Right lung (tissue), 5 donors: ENCODE data around the gene KIAA0040. TPM values are rescaled to one million over a fixed set of nuclear protein-coding genes. Genes with fewer than 3 reads are reported as not detected.

Experiments used
- DNase-seq, 2 donors: peaks; one replicate each; pipeline ENCODE4 v3.0.0-alpha.2; 2013
- polyA plus RNA-seq, 5 donors: library from polyadenylated mRNA; unstranded; fragments of 120-200 nt; gene quantifications; one replicate each; pipeline versions ENCODE4 v1.2.1 to v1.2.3, GENCODE V29; 2013; ENCODE audit warnings: inconsistent platforms in 1 of 5, low replicate concordance in 1 of 5; ENCODE audit not compliant: insufficient read length in 5 of 5, insufficient read depth in 1 of 5

The KIAA0040 gene
- polyA plus RNA-seq, 5 donors, result 17.9 to 22.8 (median 21.0) TPM

GRCh38 chr1:175206687-175207086, 14.1 kb upstream of the KIAA0040 start:
- no peak for DNase-seq

DNA sequence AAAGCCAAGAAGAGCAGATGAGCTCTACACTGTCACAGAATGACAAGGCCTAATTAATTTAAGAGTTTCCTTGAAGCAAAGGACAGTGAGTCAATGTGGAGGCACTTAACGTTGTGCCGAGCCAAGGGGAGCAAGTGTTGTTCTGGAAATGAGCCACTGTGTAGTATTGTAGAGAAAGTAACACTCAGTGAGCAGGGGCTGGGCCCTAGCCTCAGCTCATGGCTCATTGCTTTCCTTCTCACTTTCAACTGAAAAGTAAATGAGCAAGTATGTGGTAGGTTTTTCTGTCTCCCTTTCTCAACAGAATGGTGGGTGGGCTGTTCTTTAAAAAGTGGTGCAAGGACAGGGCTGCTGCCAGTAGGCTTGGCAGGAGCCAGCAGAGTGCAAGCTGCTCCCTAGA, 11.8 kb upstream of the KIAA0040 start:
- DNase-seq, result peak in 1 of 2 donors; percentile 19

- no peak for DNase-seq
Measured at GRCh38 chr1:175203570-175204068, 11.0 kb upstream of the KIAA0040 start.

- peak; percentile 78 to 79 for DNase-seq
Measured at GRCh38 chr1:175200678-175201521, 8.3 kb upstream of the KIAA0040 start.

DNA sequence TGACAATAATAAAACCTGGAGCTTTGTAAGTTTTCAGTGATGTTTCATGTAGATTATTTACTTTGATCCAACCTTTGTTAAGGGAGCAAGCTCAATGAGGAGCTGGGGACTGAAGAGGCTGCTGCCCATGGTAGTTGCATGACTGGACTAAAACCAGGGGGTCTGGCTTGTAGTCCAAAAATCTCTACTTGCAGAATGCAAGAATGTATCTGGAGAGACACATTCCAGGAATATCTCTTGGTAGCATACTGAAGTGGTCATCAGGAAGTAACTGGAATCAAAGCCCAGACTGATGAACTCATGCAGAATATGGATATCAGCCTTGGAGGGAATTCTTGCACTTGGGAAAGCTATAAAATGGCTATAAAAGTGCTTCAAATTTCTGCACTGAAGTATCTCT, 5.8 kb upstream of the KIAA0040 start:
- no peak for DNase-seq

GRCh38 chr1:175197531-175197930, 5.0 kb upstream of the KIAA0040 start:
- DNase-seq, result no peak

- DNase-seq, result no peak
Measured at GRCh38 chr1:175195798-175196197, 3.2 kb upstream of the KIAA0040 start.

GRCh38 chr1:175195281-175195680, 2.7 kb upstream of the KIAA0040 start:
- no peak for DNase-seq

DNA sequence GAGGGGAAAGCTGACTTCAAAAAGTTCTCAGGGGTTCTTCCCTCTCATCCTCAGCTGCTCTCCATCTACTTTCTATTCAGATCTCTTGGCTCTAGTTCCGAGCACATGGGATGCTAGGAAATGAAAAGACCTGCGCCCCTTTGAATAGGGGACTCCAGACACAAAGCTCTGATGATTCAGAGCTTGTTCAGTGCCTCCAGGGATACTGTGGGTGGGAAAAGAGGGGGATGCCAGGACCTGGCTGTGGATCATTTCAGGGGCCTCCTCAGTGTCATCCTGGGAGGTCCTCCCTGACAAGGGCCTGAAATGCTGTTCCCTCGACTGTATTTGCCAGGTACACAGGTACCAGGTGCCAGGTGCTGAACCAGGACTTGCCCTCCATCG, 943 bp upstream of the KIAA0040 start:
- no peak for DNase-seq

DNA sequence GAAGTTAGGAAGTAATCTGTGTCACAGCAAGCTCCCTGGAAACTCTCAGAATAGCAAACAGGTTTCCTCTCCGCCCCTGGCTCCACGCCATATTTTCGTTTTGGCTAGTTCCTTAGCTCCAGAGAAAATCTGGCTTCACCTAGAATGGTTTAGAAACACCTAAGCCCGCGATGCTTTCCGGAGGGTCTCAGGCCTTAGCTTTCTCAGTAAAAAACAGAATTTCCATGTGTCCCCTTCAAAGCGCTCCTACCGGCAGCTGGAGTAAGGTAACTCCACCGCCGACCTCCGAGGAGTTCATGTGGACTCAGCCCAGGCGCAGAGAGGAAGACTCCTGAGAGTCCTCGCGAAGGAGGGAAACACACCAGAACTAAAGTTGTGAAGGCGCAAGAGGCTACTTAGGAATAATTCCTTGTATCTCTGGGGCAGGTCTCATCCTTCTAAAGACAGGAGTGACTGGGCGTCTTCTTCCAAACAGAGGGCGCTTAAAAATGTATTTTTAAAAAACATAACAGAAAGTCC, 406 bp downstream of the KIAA0040 start:
- peak; percentile 55 to 59 for DNase-seq

DNA sequence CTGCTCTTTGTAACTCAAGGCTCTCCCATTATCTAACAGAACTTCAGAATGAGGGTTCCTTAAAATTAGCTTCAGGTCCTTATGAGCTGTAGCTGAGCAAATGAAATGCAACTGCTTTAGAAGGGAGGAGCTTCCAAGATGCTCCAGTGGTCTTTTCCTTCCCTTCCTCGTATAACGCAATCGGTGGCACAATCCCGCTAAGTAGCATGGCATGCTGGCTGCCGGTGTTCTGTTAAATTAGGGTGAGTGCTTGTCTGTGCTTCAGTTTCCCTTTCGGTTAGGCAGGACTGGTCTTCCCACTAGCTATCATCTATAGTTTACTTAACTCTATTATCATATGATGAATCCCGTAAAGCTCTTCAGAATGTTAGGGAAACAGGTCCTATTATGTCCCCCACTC, 917 bp downstream of the KIAA0040 start:
- peak; percentile 14 to 30 for DNase-seq

DNA sequence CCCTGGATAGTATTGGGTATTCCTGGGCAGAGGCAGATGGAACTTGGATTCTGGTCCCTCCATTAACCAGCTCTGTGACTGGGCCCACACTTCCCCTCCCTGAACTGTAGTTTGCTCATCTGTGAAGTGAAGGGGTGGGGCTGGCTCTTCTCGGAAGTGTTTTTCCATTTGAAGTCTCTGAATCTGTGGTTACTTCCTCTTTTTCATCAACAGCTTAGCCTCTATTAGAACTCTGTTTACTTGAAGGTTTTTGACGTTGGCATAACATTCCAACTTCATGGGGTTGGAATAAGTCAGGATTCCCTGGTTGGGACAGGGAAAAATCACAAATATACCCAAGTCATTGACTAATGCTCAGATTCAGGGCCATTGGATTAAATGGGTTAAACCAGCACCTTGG, 3.6 kb downstream of the KIAA0040 start:
- DNase-seq, result no peak

- DNase-seq, result no peak
Measured at GRCh38 chr1:175186433-175187160, 6.0 kb downstream of the KIAA0040 start.

DNA sequence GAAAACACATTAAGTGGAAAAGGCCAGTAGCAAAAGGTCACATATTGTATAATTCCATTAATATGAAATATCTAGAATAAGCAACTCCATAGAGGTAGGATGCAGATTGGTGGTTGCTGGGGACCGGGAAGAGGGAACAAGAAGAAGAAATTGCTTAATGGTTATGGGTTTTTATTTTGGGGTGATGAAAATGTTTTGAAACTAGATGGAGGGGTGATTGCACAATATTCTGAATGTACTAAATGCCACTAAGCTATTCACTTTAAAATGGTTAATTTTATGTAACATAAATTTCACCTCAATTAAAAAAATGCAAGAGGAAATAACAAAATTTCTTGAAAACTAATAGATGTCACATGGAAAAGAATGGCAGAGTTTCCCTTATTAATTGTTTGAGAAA, 6.7 kb downstream of the KIAA0040 start:
- DNase-seq, result no peak

DNA sequence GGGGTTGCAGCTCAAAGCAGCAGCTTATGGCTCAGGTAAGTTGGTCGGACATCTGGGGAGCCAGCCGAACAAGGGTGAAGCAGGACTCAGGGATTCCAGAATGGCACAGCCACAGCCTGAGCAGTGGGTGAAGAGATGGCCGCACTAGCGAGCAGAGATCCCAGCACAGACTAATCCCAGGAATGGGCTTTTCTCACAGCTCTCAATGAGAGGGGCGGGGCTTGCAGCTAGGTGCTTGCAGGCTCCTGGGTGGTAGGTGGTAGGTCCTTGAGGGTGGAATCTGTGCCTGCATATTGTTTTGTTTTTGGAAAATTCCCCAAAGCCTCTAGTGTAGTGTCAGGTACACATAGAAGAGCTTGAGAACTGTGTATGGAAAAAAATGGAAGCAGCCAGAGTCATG, 9.0 kb downstream of the KIAA0040 start:
- no peak for DNase-seq

- DNase-seq, result no peak
Measured at GRCh38 chr1:175182201-175182746, 10.3 kb downstream of the KIAA0040 start.

DNA sequence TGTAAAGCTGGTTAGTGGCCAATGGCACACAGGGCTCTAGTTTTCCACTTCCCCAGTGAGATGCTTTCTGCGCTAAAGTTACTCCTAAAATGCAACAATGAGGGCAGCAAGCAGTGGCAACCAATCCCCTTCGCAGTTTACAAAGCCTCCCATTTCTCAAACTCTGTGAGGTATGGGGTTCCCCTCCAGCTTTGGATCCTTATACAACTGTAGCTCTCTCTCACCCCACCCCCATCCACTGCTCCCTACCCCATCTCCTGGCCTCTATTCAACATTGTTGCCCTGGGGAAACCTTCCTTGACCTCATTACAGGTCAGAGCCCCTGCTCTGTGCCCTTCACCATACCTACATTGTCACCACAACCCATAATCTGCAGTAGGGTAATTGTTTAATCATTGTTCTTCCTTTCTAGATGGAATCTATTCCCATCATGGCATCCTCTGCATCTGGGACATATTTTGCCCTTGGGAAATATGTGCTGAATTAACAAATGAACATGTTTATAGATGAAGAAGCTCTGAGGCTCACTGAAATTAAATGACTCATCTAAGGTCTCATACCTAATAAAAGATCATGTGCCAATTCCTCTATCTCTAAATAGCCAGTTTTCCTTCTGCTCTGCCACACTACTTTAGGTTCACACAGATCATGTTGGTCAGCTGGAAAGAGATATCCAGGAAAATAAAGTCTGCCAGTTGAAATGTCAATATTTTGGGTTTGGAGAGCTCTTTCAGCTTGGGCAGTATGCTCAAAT, 12.6 kb downstream of the KIAA0040 start:
- no peak for DNase-seq

- no peak for DNase-seq
Measured at GRCh38 chr1:175178456-175178855, 14.1 kb downstream of the KIAA0040 start.

DNA sequence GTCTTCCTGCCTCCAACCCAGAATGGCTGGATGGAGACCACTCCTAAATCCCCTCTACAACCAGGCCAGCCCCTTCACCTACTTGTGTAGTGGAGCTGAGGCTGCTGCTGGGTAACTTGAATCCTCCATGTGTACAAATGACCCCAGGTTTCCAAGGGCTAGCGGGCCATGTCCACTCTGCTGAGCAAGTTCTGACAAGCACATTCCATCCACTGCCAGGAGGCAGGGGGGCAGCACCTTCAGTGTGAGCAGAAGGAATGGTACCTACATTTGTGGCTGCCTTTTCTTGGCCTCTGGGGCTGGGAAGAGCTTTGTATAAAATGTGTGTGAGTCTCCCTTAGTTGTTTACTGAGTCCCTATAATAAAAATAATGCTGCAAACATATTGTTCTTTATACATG, 14.5 kb downstream of the KIAA0040 start:
- no peak for DNase-seq

DNA sequence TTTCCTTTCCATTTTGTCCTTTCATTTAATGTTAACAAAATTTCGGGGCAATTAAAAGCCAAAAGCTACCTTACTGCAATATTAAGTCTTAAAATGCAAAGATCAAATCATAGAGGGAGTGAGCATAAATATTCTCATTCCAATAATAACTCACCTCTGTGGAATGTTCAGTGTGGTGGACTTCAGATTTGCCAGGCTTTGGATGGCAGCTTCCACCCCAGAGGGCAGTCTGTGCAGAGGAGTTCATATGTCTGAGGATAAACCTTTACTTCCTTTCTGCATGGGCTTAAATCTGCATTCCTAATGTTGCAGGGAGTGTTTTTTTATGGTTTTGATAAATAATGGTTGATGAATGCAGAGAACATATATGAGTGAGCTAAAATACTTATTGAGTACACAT, 16.3 kb downstream of the KIAA0040 start:
- DNase-seq, result no peak

GRCh38 chr1:175174309-175175102, 18.1 kb downstream of the KIAA0040 start:
- DNase-seq, result no peak
